NCI-H1417 treated with DMSO at 0.1 percent for 48 hours (cell line): ENCODE data around the gene EPN3.
A peak's percentile ranks its signal among the peaks of the same experiment; 100 is the strongest.

Experiments used
- DNase-seq: peaks from one replicate; lab custom pipeline; 2025; lab: John Stamatoyannopoulos, UW

EPN3 gene

DNA sequence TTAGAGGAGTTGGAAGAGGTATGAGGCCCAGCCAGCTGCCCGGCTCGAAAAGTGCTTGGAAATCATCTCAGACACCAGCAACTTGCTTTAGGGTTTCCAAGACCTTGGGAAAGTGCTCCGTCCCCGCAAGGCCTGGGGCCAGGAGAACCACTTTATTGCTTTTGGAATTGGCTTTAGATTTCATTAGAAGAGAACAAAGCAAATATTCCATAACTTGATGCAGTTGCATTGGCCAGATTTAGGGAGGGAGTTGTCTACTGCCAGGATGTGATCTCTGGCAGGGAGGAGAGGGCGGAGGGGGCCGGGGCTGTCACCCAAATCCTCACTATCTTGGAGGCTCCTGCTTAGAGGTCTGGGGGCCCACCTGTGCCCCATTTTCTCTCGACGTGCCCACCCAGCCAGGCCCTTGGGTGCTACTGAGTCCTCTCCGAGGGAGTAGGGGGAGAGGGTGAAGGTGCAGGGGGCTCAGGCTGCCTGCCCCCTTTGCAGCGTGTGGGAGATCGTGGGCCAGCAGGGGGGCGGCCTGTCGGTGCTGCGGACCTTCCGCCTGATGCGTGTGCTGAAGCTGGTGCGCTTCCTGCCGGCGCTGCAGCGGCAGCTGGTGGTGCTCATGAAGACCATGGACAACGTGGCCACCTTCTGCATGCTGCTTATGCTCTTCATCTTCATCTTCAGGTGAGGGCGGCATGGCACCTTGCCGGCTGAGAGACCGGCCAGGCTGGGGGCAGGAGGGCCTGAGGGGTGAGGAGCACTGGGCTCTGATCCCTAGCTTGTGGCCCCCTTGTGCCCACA lies 58.6 kb downstream of the EPN3 start:
- DNase-seq, result no peak

DNA sequence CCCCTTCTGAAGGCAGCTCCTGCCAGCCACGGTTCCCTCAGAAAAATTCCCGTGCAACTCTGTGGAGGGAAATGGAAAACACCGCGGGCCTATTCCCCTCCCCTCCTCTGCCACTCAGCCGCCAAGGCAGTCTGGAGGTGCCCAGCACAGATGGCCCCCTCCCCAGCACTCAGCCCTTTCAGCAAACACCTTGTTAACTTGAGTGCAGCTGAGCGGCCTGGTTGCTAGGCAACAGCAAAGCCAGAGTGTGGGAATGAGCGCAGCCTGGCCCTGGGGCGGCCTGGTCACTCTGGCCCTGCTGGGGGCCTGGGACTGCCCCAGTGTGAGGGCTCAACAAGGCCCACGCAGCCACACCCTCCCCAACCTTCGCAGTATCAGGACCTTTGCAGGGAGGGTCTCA lies 60.8 kb downstream of the EPN3 start:
- DNase-seq, result peak; percentile 26
